HCT116 (cell line): Measurements from ENCODE around the gene SNED1. TPM values are rescaled to one million over a fixed set of nuclear protein-coding genes. Genes with fewer than 3 reads are reported as not detected.
A peak's percentile ranks its signal among the peaks of the same experiment; 100 is the strongest.

Source experiments
- ATAC-seq: fragments of 200-7000 bp; cut with Tn5 transposase; 2 replicates; pipeline ENCODE4 v1.9.1; 2020; ENCODE audit warnings: mild to moderate bottlenecking, moderate library complexity
- BruUV-seq: library from RNA; stranded (reverse); fragments of 400-500 nt; replicated peaks from 2 replicates; lab custom pipeline; 2021; lab: Mats Ljungman, UMichigan
- CTCF ChIA-PET: fragments of 300-600 bp; sonication (Branson Sonifier 250); formaldehyde crosslinking; loops from one replicate; lab custom pipeline; 2021; ENCODE audit warnings: antibody characterized with exemption; lab: Charles Lee
- POLR2A ChIA-PET: fragments of 300-600, 350-600 bp; sonication (Branson Sonifier 250); formaldehyde crosslinking; loops from one replicate; lab custom pipeline; 2021; ENCODE audit warnings: antibody characterized with exemption; lab: Charles Lee
- RAD21 ChIA-PET, 2 experiments: fragments of 300-600 bp; sonication (Branson Sonifier 250); formaldehyde crosslinking; loops; one replicate each; lab custom pipeline; 2023; ENCODE audit warnings: low total read pairs in 2 of 2; ENCODE audit not compliant: uncharacterized antibody in 2 of 2, unreplicated experiment in 2 of 2, low non-redundant PET in 1 of 2; lab: Charles Lee
- DNase-seq: peaks from one replicate; pipeline ENCODE4 v3.0.0-alpha.2; 2010; ENCODE audit warnings: low read depth, low spot score
- H2AFZ ChIP-seq: fragments of 200-600 bp; shearing (Covaris generic), sonication (generic); 2 replicates; pipeline ENCODE4 v1.6.1; 2017; ENCODE audit warnings: low read depth, mixed run types, mixed read lengths, antibody characterized with exemption, low read length; ENCODE audit not compliant: poor library complexity, severe bottlenecking
- H3K27ac ChIP-seq: 2 replicates; pipeline ENCODE4 v1.5.1; 2012; ENCODE audit warnings: low read depth, low read length
- H3K27me3 ChIP-seq: fragments of 200-600 bp; sonication (generic); 2 replicates; pipeline ENCODE4 v1.6.1; 2016; ENCODE audit warnings: mixed run types, low read length, mixed read lengths; ENCODE audit not compliant: insufficient read depth
- H3K36me3 ChIP-seq, 2 experiments: fragments of 200-500 bp in 1 of 2; fragments of 200-600 bp in 1 of 2; sonication (Bioruptor generic) in 1 of 2; sonication (generic) in 1 of 2; 2 replicates each; pipeline versions ENCODE4 v1.5.1 to v1.6.1; 2014 to 2016; ENCODE audit warnings: low read length in 2 of 2, inconsistent platforms in 1 of 2, mixed read lengths in 1 of 2, mixed run types in 1 of 2; ENCODE audit not compliant: insufficient read depth in 2 of 2, control insufficient read depth in 1 of 2
- H3K4me1 ChIP-seq, 2 experiments: fragments of 200-600 bp in 1 of 2; sonication (generic) in 1 of 2; 2 replicates each; pipeline versions ENCODE4 v1.5.1 to v1.6.1; 2012 to 2017; ENCODE audit warnings: low read length in 2 of 2, inconsistent platforms in 1 of 2, mild to moderate bottlenecking in 1 of 2, mixed read lengths in 1 of 2, mixed run types in 1 of 2, moderate library complexity in 1 of 2; ENCODE audit not compliant: insufficient read depth in 2 of 2, control insufficient read depth in 1 of 2
- H3K4me2 ChIP-seq: fragments of 200-600 bp; sonication (generic); 2 replicates; pipeline ENCODE4 v1.6.1; 2017; ENCODE audit warnings: mixed run types, low read length, mixed read lengths
- H3K4me3 ChIP-seq, 2 experiments: fragments of 200-600 bp in 1 of 2; sonication (generic) in 1 of 2; replicated peaks in 1 of 2; 2 replicates each; pipeline ENCODE4 v1.5.1; 2011 to 2016; ENCODE audit warnings: low read length in 2 of 2, control low read depth in 1 of 2, low read depth in 1 of 2, mild to moderate bottlenecking in 1 of 2, mixed read lengths in 1 of 2, mixed run types in 1 of 2
- H3K79me2 ChIP-seq: fragments of 200-600 bp; sonication (generic); 2 replicates; pipeline ENCODE4 v1.6.1; 2017; ENCODE audit warnings: mild to moderate bottlenecking, mixed run types, low read length, moderate library complexity, mixed read lengths; ENCODE audit not compliant: insufficient read depth
- H3K9ac ChIP-seq: fragments of 200-600 bp; sonication (generic); 2 replicates; pipeline ENCODE4 v1.6.1; 2016; ENCODE audit warnings: low read length, mixed read lengths
- H3K9me2 ChIP-seq: fragments of 200-600 bp; sonication (generic), shearing (Covaris generic); 2 replicates; pipeline ENCODE4 v1.6.1; 2017; ENCODE audit warnings: mixed run types, mild to moderate bottlenecking, moderate library complexity; ENCODE audit not compliant: insufficient read depth
- H3K9me3 ChIP-seq, 2 experiments: fragments of 200-500 bp in 1 of 2; fragments of 200-600 bp in 1 of 2; sonication (Bioruptor generic) in 1 of 2; sonication (generic) in 1 of 2; 2 replicates each; pipeline ENCODE4 v1.6.1; 2014 to 2017; ENCODE audit warnings: low read length in 2 of 2, mixed read lengths in 2 of 2, inconsistent platforms in 1 of 2, low read depth in 1 of 2, mild to moderate bottlenecking in 1 of 2, mixed run types in 1 of 2, moderate library complexity in 1 of 2; ENCODE audit not compliant: control insufficient read depth in 1 of 2, insufficient read depth in 1 of 2
- H4K20me1 ChIP-seq: fragments of 200-600 bp; sonication (generic), shearing (Covaris generic); 2 replicates; pipeline ENCODE4 v1.6.1; 2017; ENCODE audit warnings: mixed run types, mild to moderate bottlenecking, moderate library complexity; ENCODE audit not compliant: insufficient read depth
- CBX3 ChIP-seq: IDR thresholded peaks from 2 replicates; pipeline ENCODE4 v1.6.1; 2012; ENCODE audit warnings: low read depth
- CTCF ChIP-seq, 3 experiments: fragments of 200-600 bp in 1 of 3; sonication (generic) in 1 of 3; IDR thresholded peaks in 2 of 3; conservative IDR thresholded peaks in 1 of 3; 2 replicates each; pipeline ENCODE4 v1.5.1; 2012 to 2017; ENCODE audit warnings: low read depth in 2 of 3, low read length in 2 of 3, antibody characterized with exemption in 1 of 3, borderline replicate concordance in 1 of 3, control low read depth in 1 of 3, mild to moderate bottlenecking in 1 of 3, mixed read lengths in 1 of 3, mixed run types in 1 of 3, moderate library complexity in 1 of 3; ENCODE audit not compliant: insufficient read depth in 1 of 3
- EZH2phosphoT487 ChIP-seq: fragments of 200-600 bp; IDR thresholded peaks from 2 replicates; pipeline ENCODE4 v1.6.1; 2018; ENCODE audit warnings: antibody characterized with exemption, borderline replicate concordance
- POLR2A ChIP-seq: IDR thresholded peaks from 2 replicates; pipeline ENCODE4 v1.7.0; 2011; ENCODE audit warnings: borderline replicate concordance; ENCODE audit not compliant: insufficient read depth, insufficient read length; ENCODE audit errors: extremely low read depth
- intact Hi-C: fragments of 100-400 bp; cut with micrococcal nuclease; formaldehyde crosslinking; loops from 2 replicates; pipeline ENCODE4 v1.10.0; 2022
- total RNA-seq: library from RNA; stranded (reverse); gene quantifications from one replicate; pipeline ENCODE4 v1.2.1, GENCODE V29; 2021; ENCODE audit not compliant: unreplicated experiment

The SNED1 gene
- total RNA-seq, 1 experiment from 2014 or later = 9.6 TPM

- ATAC-seq = no peak
- Histone ChIP-seq H3K27me3 (no peaks in the 10 kb centered on the region), H3K4me3 (no peak overlapping the region), H4K20me1 (no peaks in the 10 kb centered on the region), H3K27ac (no peak overlapping the region), H3K4me1 (peaks cover 6 to 22% of the 10 kb centered on the region in 2 experiments; a peak in 3 of 4 replicates), H3K36me3 (no peaks in the 10 kb centered on the region), H3K79me2 (no peaks in the 10 kb centered on the region), H3K9me3 (no peaks in the 10 kb centered on the region), H3K4me2 (no peak overlapping the region), H3K9ac (no peak overlapping the region), H3K9me2 (no peaks in the 10 kb centered on the region), H2AFZ (no peak overlapping the region)
- no peak for TF ChIP-seq CBX3
- ChIA-PET RAD21 (no interaction called here), CTCF (interaction anchor here (1.2 kb wide), 1 partner anchor 137 kb away, joined by 3 read pairs; no protein-coding TSS in a partner anchor), POLR2A (no interaction called here)
- BruUV-seq = no TSS peak
- intact Hi-C loops = loop anchor here (5.0 kb wide), 1 partner anchor 76 kb away; no protein-coding TSS in a partner anchor
- no peak for DNase-seq
Observed at GRCh38 chr2:240988571-240989271, 9.7 kb upstream of the SNED1 start.

GRCh38 chr2:240989451-240990265 is 8.8 kb upstream of the SNED1 start:
- Histone ChIP-seq H3K79me2 (no peaks in the 10 kb centered on the region), H3K9ac (no peak overlapping the region), H3K4me3 (no peak overlapping the region), H3K9me3 (no peaks in the 10 kb centered on the region), H3K27ac (no peak overlapping the region), H2AFZ (peak overlapping the region; percentile 52), H4K20me1 (no peaks in the 10 kb centered on the region), H3K4me2 (no peak overlapping the region), H3K9me2 (no peaks in the 10 kb centered on the region), H3K4me1 (peaks cover 6 to 20% of the 10 kb centered on the region in 2 experiments; a peak in 3 of 4 replicates), H3K36me3 (no peaks in the 10 kb centered on the region), H3K27me3 (no peaks in the 10 kb centered on the region)
- ChIA-PET RAD21 (no interaction called here), CTCF (interaction anchor here (0.8 kb wide), 1 partner anchor 20 kb away, joined by 3 read pairs; no protein-coding TSS in a partner anchor), POLR2A (no interaction called here)
- intact Hi-C loops = loop anchor here (2.0 to 5.0 kb wide), 2 partner anchors 77 to 139 kb away; no protein-coding TSS in a partner anchor
- ATAC-seq (peak; percentile 87), DNase-seq (peak; percentile 48)
- TF ChIP-seq POLR2A (no peak), EZH2phosphoT487 (no peak), CTCF (IDR thresholded peaks at IDR 0.05 in 2 of 3, conservative IDR thresholded peaks at IDR 0.05 in 1 of 3; ENCODE audit: borderline replicate concordance in 1 of 3, insufficient read depth in 1 of 3, low read depth in 2 of 3, low read length in 2 of 3) (peak in 2 of 3 experiments; percentile 80 to 90; a peak in 4 of 6 replicates)
- no TSS peak for BruUV-seq
